A549 (cell line): Measurements from ENCODE around the gene RIN3. TPM values are rescaled to one million over a fixed set of nuclear protein-coding genes. Genes with fewer than 3 reads are reported as not detected.

ENCODE experiments used
- ATAC-seq, 2 experiments: fragments of 200-7000 bp in 1 of 2; fragments of >200 bp in 1 of 2; cut with Nextera tagmentation in 1 of 2; cut with Tn5 transposase in 1 of 2; 3 replicates each; pipeline versions ENCODE4 v1.8.0 to v1.9.1; 2018 to 2020; ENCODE audit warnings: mild to moderate bottlenecking in 1 of 2, moderate library complexity in 1 of 2
- CTCF ChIA-PET: fragments of 300-600 bp; sonication (Branson Sonifier 250); formaldehyde crosslinking; extraction: SDS; loops from one replicate; lab custom pipeline; 2021; ENCODE audit warnings: antibody characterized with exemption, inconsistent platforms; lab: Yijun Ruan, JAX
- POLR2A ChIA-PET: fragments of 350-600 bp; formaldehyde crosslinking; extraction: SDS; loops from one replicate; lab custom pipeline; 2021; ENCODE audit warnings: antibody characterized with exemption, inconsistent platforms; lab: Yijun Ruan, JAX
- DNase-seq, 2 experiments: peaks; one replicate each; pipeline versions ENCODE4 v3.0.0 to v3.0.0-alpha.2; 2011 to 2016; ENCODE audit warnings: low read depth in 1 of 2, low spot score in 1 of 2
- FAIRE-seq: peaks from 2 replicates; lab custom pipeline; 2011; peaks lifted over from hg19 to GRCh38; lab: Jason Lieb, UNC
- H3K27ac ChIP-seq, 2 experiments: fragments of >200 bp; sonication (Bioruptor Twin); formaldehyde crosslinking; 3 replicates each; pipeline ENCODE4 v1.5.1; 2016 to 2017
- H3K4me1 ChIP-seq: fragments of >200 bp; sonication (Bioruptor Twin); formaldehyde crosslinking; 3 replicates; pipeline ENCODE4 v1.6.1; 2016
- H3K4me2 ChIP-seq: fragments of >200 bp; sonication (Bioruptor Twin); formaldehyde crosslinking; 3 replicates; pipeline ENCODE4 v1.6.1; 2016
- H3K4me3 ChIP-seq: fragments of >200 bp; sonication (Bioruptor Twin); formaldehyde crosslinking; 3 replicates; pipeline ENCODE4 v1.5.1; 2016
- H3K9me3 ChIP-seq: fragments of >200 bp; sonication (Bioruptor Twin); formaldehyde crosslinking; 3 replicates; pipeline ENCODE4 v1.6.1; 2016
- CBX8 ChIP-seq: fragments of 200-600 bp; sonication (generic); IDR thresholded peaks from 2 replicates; pipeline ENCODE4 v1.6.1; 2016
- CEBPB ChIP-seq, 2 experiments: fragments of >200 bp in 1 of 2; sonication (Bioruptor Twin) in 1 of 2; formaldehyde crosslinking in 1 of 2; IDR thresholded peaks; 2 replicates each; pipeline ENCODE4 v1.6.1; 2012 to 2016
- ESRRA ChIP-seq: fragments of 150-350 bp; IDR thresholded peaks from 2 replicates; pipeline ENCODE4 v1.6.1; 2014; ENCODE audit warnings: mild to moderate bottlenecking, low read length, borderline replicate concordance
- FOSB ChIP-seq: fragments of 250-450 bp; sonication (Bioruptor Pico); IDR thresholded peaks from 2 replicates; pipeline ENCODE4 v1.5.0; 2020; ENCODE audit warnings: mild to moderate bottlenecking, moderate library complexity
- FOSL2 ChIP-seq, 2 experiments: fragments of 450-650 bp in 1 of 2; fragments of >200 bp in 1 of 2; sonication (Bioruptor Twin) in 1 of 2; formaldehyde crosslinking; IDR thresholded peaks; 2 replicates each; pipeline versions ENCODE4 v1.5.0 to v1.6.1; 2016 to 2020; ENCODE audit warnings: mild to moderate bottlenecking in 1 of 2, moderate library complexity in 1 of 2
- FOXS1 ChIP-seq: fragments of 250-450 bp; sonication (Bioruptor Pico); IDR thresholded peaks from 2 replicates; pipeline ENCODE4 v1.5.0; 2020; ENCODE audit warnings: mild to moderate bottlenecking, moderate library complexity
- HOXB13 ChIP-seq: fragments of 250-450 bp; sonication (Bioruptor Pico); IDR thresholded peaks from 2 replicates; pipeline ENCODE4 v1.5.0; 2020; ENCODE audit warnings: low read depth, mild to moderate bottlenecking, moderate library complexity
- HOXB5 ChIP-seq: fragments of 250-450 bp; sonication (Bioruptor Pico); IDR thresholded peaks from 2 replicates; pipeline ENCODE4 v1.5.0; 2020; ENCODE audit warnings: mild to moderate bottlenecking, moderate library complexity
- KDM5A ChIP-seq: fragments of 200-600 bp; sonication (generic); IDR thresholded peaks from 2 replicates; pipeline ENCODE4 v1.6.1; 2016; ENCODE audit warnings: antibody characterized with exemption, mild to moderate bottlenecking
- MAFK ChIP-seq: fragments of 450-650 bp; IDR thresholded peaks from 2 replicates; pipeline ENCODE4 v1.6.1; 2014; ENCODE audit not compliant: partially characterized antibody
- NFE2L2 ChIP-seq: fragments of 150-350 bp; conservative IDR thresholded peaks from 2 replicates; pipeline ENCODE4 v1.6.1; 2014; ENCODE audit warnings: low read length
- NR3C1 ChIP-seq: fragments of >200 bp; sonication (Bioruptor Twin); formaldehyde crosslinking; IDR thresholded peaks from 3 replicates; pipeline ENCODE4 v1.6.1; 2017
- POLR2A ChIP-seq: IDR thresholded peaks from 2 replicates; pipeline ENCODE4 v1.6.1; 2012; ENCODE audit warnings: mild to moderate bottlenecking, low read length
- RFX5 ChIP-seq: fragments of 450-650 bp; IDR thresholded peaks from 2 replicates; pipeline ENCODE4 v1.7.1; 2014; ENCODE audit warnings: antibody characterized with exemption, mild to moderate bottlenecking, moderate library complexity
- TP53 ChIP-seq: fragments of 250-450 bp; sonication (Bioruptor Pico); IDR thresholded peaks from 2 replicates; pipeline ENCODE4 v1.5.0; 2021; ENCODE audit warnings: mild to moderate bottlenecking, moderate library complexity
- ZC3H11A ChIP-seq: fragments of 450-650 bp; IDR thresholded peaks from 2 replicates; pipeline ENCODE4 v1.6.1; 2014; ENCODE audit warnings: antibody characterized with exemption, mild to moderate bottlenecking
- ZFP36 ChIP-seq: fragments of 450-650 bp; IDR thresholded peaks from 2 replicates; pipeline ENCODE4 v1.6.1; 2014; ENCODE audit warnings: borderline replicate concordance; ENCODE audit not compliant: partially characterized antibody
- WGBS: methylation state at CpG from one replicate; pipeline ENCODE4 v1.1.6; 2017; ENCODE audit errors: missing lambda C conversion rate; 5-methylcytosine and 5-hydroxymethylcytosine counted together
- polyA plus RNA-seq, 4 experiments: library from polyadenylated mRNA; depleted of rRNA in 3 of 4; stranded (reverse); fragments of >200 nt; fragmentation: RNase III in 1 of 4; extraction: RNeasy Plus Mini Kit Qiagen cat#74134 plus additional on column Dnase treatment in 1 of 4; gene quantifications; 2 replicates in 3 of 4; 3 replicates in 1 of 4; pipeline ENCODE4 v1.2.3, GENCODE V29; 2011 to 2017
- TF ChIP-seq, protein P1 (sequence below): IDR thresholded peaks from 2 replicates; pipeline ENCODE4 v1.6.1; 2012
- TF ChIP-seq, protein P2 (sequence below): fragments of 150-350 bp; IDR thresholded peaks from 2 replicates; pipeline ENCODE4 v1.6.1; 2014; ENCODE audit warnings: low read depth, mild to moderate bottlenecking, low read length
- TF ChIP-seq, protein P3 (sequence below): fragments of 200-600 bp; sonication (generic); IDR thresholded peaks from 2 replicates; pipeline ENCODE4 v1.6.1; 2016; ENCODE audit warnings: antibody characterized with exemption, mild to moderate bottlenecking, moderate library complexity
- TF ChIP-seq, protein P4 (sequence below): fragments of >200 bp; sonication (Bioruptor Twin); formaldehyde crosslinking; IDR thresholded peaks from 3 replicates; pipeline ENCODE4 v1.5.1; 2016

The RIN3 gene
- polyA plus RNA-seq, 2 of the 4 experiments (the other 2 are of a cell fraction): 5.6 to 14.5 TPM

DNA sequence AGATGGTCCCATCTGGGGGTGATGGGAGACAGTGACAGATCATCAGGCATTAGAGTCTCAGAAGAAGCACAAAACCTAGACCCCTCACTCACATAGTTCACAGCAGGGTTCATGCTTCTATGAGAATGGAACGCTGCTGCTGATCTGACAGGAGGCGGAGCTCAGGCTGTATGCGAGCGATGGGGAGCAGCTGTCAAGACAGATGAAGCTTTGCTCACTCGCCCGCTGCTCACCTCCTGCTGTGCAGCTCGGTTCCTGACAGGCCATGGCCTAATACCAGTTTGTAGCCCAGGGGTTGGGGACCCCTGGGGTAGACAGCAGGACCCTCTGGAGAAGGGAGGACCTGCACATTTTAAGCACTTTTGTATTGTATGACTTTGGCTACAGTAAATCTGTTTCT lies 123.6 kb downstream of the RIN3 start:
- H3K4me1 ChIP-seq: peaks cover 22% of the 10 kb centered on the region; the same call in 2 of the 3 replicates
- 75% methylated on average over 7 of the region's 7 CpGs for WGBS
- no peak for TF ChIP-seq FOXS1
- no peak for TF ChIP-seq ZC3H11A
- no peak for TF ChIP-seq CBX8
- TF ChIP-seq, protein P1, sequence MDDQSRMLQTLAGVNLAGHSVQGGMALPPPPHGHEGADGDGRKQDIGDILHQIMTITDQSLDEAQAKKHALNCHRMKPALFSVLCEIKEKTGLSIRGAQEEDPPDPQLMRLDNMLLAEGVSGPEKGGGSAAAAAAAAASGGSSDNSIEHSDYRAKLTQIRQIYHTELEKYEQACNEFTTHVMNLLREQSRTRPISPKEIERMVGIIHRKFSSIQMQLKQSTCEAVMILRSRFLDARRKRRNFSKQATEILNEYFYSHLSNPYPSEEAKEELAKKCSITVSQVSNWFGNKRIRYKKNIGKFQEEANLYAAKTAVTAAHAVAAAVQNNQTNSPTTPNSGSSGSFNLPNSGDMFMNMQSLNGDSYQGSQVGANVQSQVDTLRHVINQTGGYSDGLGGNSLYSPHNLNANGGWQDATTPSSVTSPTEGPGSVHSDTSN: no peak
- H3K4me3 ChIP-seq: no peak overlapping the region
- no peaks in the 10 kb centered on the region for H3K9me3 ChIP-seq
- CTCF ChIA-PET: interaction anchor here (1.8 kb wide), 1 partner anchor 53 kb away, joined by 5 read pairs; no protein-coding TSS in a partner anchor
- no peak for FAIRE-seq
- POLR2A ChIA-PET: no interaction called here
- DNase-seq: no peak
- H3K27ac ChIP-seq: no peak overlapping the region
- no peak for ATAC-seq
- H3K4me2 ChIP-seq: no peak overlapping the region

DNA sequence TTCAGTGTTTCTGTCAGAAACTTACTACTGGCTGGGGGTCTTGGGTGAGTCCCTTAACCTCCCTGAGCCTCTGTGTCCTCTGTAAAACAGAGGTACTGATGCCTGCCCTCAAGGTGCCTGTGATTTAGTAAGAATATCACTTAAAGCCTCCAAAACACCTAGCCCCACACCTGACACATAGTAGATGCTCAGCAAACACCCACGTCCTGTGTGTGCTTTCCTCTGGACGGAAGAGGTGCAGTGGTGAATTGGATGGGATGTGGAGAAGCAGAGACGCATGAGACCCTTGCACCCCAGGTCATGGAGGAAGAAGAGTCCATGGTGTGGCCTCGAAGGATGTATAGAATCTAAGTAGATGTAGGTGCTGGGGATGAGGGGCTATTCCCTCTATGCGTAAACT lies 124.3 kb downstream of the RIN3 start:
- no peak for DNase-seq
- H3K4me3 ChIP-seq: no peak overlapping the region
- POLR2A ChIA-PET: no interaction called here
- CTCF ChIA-PET: interaction anchor here (1.8 kb wide), 1 partner anchor 53 kb away, joined by 5 read pairs; no protein-coding TSS in a partner anchor
- no peak for TF ChIP-seq RFX5
- TF ChIP-seq ESRRA: no peak
- TF ChIP-seq, all 56 proteins: peak for 0
- H3K4me2 ChIP-seq: no peak overlapping the region
- FAIRE-seq: no peak
- WGBS: 89% methylated on average over 5 of the region's 5 CpGs
- H3K9me3 ChIP-seq: no peaks in the 10 kb centered on the region
- H3K4me1 ChIP-seq: peaks cover 20% of the 10 kb centered on the region; the same call in 2 of the 3 replicates
- H3K27ac ChIP-seq: no peak overlapping the region
- ATAC-seq: no peak

DNA sequence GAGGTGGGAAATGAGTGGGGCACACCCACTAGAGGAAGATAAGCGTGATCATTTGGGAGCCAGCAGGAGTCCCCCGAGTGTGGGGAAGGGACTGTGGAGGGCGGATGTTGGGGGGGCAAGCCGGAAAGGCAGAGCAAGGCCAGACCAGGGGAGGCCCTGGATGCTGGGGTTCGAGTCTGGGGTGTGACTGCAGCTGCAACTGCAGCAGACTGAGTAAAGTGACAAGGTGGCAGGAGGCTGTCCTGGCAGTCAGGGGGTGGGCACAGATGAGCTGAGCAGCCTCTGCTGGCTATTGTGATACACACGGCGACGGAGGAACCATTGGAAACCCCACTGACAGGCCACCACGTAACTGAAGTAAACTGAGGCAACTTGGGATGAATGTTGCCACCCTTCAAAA lies 124.7 kb downstream of the RIN3 start:
- Histone ChIP-seq H3K4me1 (peaks cover 16% of the 10 kb centered on the region; the same call in 2 of the 3 replicates), H3K27ac (no peak overlapping the region), H3K9me3 (no peaks in the 10 kb centered on the region), H3K4me3 (no peak overlapping the region), H3K4me2 (no peak overlapping the region)
- no peak for ATAC-seq
- no peak for DNase-seq
- 81% methylated on average over 9 of the region's 9 CpGs for WGBS
- POLR2A ChIA-PET: no interaction called here
- CTCF ChIA-PET: interaction anchor here (1.8 kb wide), 1 partner anchor 52 kb away, joined by 5 read pairs; no protein-coding TSS in a partner anchor
- no peak for FAIRE-seq
- TF ChIP-seq HOXB5 (CRISPR knock-in tag): no peak
- TF ChIP-seq KDM5A: no peak
- no peak for TF ChIP-seq NR3C1
- no peak for TF ChIP-seq CEBPB (IDR thresholded peaks at IDR 0.05)
- TF ChIP-seq POLR2A: no peak
- TF ChIP-seq HOXB13 (CRISPR knock-in tag): no peak
- TF ChIP-seq, protein P2, sequence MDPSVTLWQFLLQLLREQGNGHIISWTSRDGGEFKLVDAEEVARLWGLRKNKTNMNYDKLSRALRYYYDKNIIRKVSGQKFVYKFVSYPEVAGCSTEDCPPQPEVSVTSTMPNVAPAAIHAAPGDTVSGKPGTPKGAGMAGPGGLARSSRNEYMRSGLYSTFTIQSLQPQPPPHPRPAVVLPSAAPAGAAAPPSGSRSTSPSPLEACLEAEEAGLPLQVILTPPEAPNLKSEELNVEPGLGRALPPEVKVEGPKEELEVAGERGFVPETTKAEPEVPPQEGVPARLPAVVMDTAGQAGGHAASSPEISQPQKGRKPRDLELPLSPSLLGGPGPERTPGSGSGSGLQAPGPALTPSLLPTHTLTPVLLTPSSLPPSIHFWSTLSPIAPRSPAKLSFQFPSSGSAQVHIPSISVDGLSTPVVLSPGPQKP: no peak
- TF ChIP-seq, protein P3, sequence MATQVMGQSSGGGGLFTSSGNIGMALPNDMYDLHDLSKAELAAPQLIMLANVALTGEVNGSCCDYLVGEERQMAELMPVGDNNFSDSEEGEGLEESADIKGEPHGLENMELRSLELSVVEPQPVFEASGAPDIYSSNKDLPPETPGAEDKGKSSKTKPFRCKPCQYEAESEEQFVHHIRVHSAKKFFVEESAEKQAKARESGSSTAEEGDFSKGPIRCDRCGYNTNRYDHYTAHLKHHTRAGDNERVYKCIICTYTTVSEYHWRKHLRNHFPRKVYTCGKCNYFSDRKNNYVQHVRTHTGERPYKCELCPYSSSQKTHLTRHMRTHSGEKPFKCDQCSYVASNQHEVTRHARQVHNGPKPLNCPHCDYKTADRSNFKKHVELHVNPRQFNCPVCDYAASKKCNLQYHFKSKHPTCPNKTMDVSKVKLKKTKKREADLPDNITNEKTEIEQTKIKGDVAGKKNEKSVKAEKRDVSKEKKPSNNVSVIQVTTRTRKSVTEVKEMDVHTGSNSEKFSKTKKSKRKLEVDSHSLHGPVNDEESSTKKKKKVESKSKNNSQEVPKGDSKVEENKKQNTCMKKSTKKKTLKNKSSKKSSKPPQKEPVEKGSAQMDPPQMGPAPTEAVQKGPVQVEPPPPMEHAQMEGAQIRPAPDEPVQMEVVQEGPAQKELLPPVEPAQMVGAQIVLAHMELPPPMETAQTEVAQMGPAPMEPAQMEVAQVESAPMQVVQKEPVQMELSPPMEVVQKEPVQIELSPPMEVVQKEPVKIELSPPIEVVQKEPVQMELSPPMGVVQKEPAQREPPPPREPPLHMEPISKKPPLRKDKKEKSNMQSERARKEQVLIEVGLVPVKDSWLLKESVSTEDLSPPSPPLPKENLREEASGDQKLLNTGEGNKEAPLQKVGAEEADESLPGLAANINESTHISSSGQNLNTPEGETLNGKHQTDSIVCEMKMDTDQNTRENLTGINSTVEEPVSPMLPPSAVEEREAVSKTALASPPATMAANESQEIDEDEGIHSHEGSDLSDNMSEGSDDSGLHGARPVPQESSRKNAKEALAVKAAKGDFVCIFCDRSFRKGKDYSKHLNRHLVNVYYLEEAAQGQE: no peak
- TF ChIP-seq, protein P4, sequence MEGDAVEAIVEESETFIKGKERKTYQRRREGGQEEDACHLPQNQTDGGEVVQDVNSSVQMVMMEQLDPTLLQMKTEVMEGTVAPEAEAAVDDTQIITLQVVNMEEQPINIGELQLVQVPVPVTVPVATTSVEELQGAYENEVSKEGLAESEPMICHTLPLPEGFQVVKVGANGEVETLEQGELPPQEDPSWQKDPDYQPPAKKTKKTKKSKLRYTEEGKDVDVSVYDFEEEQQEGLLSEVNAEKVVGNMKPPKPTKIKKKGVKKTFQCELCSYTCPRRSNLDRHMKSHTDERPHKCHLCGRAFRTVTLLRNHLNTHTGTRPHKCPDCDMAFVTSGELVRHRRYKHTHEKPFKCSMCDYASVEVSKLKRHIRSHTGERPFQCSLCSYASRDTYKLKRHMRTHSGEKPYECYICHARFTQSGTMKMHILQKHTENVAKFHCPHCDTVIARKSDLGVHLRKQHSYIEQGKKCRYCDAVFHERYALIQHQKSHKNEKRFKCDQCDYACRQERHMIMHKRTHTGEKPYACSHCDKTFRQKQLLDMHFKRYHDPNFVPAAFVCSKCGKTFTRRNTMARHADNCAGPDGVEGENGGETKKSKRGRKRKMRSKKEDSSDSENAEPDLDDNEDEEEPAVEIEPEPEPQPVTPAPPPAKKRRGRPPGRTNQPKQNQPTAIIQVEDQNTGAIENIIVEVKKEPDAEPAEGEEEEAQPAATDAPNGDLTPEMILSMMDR: no peak
- no peak for TF ChIP-seq FOSB (CRISPR knock-in tag)
- no peak for TF ChIP-seq NFE2L2
- TF ChIP-seq TP53 (CRISPR knock-in tag): no peak
- TF ChIP-seq MAFK: no peak
- TF ChIP-seq ZFP36: no peak
- no peak for TF ChIP-seq FOSL2 (IDR thresholded peaks at IDR 0.05)
- TF ChIP-seq FOSL2 (CRISPR knock-in tag; IDR thresholded peaks at IDR 0.05): no peak
